A549 treated with CORT108297 at 1 μM for 4 hours (cell line): ENCODE data around the gene KATNAL2. TPM values are rescaled to one million over a fixed set of nuclear protein-coding genes. Genes with fewer than 3 reads are reported as not detected.

Experiments
- total RNA-seq: library from RNA; stranded (reverse); fragments of 200-300 nt; extraction: Qiagen RNA extraction; gene quantifications from 5 replicates; pipeline ENCODE4 v1.2.3, GENCODE V29; 2022

KATNAL2 gene, protein sequence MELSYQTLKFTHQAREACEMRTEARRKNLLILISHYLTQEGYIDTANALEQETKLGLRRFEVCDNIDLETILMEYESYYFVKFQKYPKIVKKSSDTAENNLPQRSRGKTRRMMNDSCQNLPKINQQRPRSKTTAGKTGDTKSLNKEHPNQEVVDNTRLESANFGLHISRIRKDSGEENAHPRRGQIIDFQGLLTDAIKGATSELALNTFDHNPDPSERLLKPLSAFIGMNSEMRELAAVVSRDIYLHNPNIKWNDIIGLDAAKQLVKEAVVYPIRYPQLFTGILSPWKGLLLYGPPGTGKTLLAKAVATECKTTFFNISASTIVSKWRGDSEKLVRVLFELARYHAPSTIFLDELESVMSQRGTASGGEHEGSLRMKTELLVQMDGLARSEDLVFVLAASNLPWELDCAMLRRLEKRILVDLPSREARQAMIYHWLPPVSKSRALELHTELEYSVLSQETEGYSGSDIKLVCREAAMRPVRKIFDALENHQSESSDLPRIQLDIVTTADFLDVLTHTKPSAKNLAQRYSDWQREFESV
- total RNA-seq: 1.7 to 3.3 TPM (median 1.8 TPM) in 5 replicates

DNA sequence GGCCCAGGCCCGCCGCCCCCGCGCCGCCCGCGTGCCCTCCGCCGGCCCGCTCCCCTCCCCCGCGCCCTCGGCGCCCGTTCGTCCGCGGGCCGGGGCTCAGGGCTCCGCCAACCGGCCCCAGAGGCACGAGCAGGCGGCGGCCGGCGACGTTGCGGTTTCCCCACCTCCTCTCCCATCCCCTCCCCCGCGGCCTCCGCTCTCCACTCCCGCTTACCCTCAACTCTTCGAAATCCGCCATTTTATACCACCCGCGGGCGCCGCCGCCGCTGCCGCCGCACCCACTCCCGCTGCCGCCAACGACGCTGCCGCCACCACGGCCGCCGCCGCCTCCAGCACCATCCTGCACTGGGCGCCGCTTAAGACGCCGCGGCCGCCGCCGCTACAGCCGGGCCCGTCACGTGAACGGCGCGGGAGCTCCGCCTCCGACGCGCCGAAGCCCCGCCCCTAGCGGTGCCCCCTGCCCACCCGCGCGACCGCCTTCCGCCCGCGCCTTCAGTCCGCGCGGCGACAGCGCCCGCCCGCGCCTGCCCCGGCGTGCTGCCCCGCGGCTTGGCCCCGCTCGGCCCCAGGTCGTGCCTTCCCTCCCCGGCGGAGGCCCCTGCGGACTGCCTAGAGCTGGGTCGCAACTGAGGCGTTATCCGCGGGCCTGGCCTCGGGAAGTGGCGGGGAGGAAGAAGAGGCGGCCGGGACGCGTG is at the start of gene KATNAL2, which contains the start of gene PIAS2:
TSS of gene KATNAL2 (plus strand) at position 495 of the 695 bp plus-strand sequence. CDS start 29,271 bp downstream, outside the sequence.
TSS of gene PIAS2 (minus strand) at position 400 of the 695 bp plus-strand sequence. CDS start at position 238, 162 bp downstream.

DNA sequence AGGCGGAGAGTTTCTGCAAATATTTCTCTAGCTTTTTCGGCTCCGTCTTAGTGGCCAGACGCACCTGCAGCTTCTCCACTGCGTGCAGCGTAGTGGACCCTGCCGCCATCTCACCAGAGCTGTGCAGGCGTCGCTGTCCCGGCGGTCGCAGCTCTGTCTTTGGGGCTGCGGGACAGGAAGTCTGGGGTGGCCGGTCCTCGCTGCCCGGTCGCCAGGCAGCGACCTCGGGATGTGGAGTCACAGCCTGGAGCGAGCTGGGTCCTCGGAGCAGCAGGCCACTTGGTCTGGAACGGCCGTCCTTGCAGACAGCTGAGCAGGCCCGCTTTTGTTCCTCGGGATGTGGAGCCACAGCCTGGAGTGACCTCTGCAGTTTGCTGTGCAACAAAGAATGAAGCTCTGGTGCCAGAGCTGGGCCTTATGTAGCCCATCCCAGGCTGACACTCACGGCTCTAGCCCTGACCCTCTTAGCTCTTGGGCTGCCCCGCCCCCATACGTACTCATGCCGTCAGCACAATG is 117.8 kb downstream of the KATNAL2 start, which contains the start of gene ELOA2:
TSS of gene ELOA2 (minus strand) at position 466 of the 516 bp plus-strand sequence. CDS start at position 109, 357 bp downstream.

DNA sequence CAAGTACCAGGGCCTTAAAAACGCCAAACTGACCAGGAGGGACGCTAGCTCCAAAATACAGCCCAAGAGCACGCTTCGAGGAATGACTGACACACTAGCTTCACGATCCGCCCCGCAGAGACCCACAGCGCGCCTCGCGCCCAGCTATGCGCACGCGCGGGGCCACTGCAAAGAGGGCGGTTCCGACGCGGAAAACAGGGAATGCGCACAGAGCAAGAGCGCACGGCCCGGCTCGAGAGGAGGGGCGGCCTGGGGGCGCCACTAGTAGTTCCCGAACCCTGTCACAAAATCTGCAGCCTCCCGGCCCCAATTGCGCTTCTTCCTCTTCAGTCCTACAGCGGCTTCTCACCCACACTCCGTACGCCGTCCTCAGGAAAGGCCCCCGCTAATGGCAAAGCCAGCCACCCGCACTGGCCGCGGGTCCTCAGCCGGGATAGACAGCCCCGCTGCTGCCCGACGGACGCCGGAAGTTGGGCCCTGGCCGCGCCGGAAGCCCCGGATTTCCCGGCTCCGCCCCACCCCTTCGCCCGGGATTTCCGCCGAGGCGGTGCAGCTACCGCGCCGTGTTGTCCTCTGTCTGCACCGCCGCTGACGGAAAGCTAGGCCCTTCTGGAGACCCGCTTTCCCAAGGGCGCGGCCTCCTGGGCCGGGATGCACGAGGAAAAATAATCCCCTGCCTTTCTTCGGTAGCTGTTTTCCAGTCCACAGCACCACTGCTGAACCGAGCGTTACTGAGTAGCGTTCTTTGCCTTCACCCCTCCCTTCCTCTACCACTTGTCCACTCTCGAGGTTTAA is 232.8 kb downstream of the KATNAL2 start, which contains the start of gene HDHD2:
TSS of gene HDHD2 (minus strand) at position 472 of the 795 bp plus-strand sequence. CDS start 14,061 bp downstream, outside the sequence.

Other genes starting within 250 kb of the KATNAL2 start
- 0.03 to 0.05 TPM in 2 of 5 replicates, not detected in the others for gene ST8SIA5, start 160.5 kb upstream of the KATNAL2 start, total RNA-seq
- gene PIAS2, start 95 bp upstream of the KATNAL2 start, total RNA-seq: 7.2 to 9.3 TPM (median 8.8 TPM) in 5 replicates
- gene ELOA2, start 118.0 kb downstream of the KATNAL2 start, total RNA-seq: not detected in 5 replicates
- 8.0 to 10.8 TPM (median 9.4 TPM) in 5 replicates for gene HDHD2, start 232.9 kb downstream of the KATNAL2 start, total RNA-seq